ENCODE results near the gene TMEM120B. TPM values are rescaled to one million over a fixed set of nuclear protein-coding genes. Genes with fewer than 3 reads are reported as not detected.
"Not testable (repeated sequence)": the region's sequence is repeated elsewhere in the genome, so short reads cannot be mapped to it uniquely, and the experiment has no call there.

Gene TMEM120B
- total RNA-seq, 2 experiments from 2014 or later = 12.4 to 21.5 TPM

DNA sequence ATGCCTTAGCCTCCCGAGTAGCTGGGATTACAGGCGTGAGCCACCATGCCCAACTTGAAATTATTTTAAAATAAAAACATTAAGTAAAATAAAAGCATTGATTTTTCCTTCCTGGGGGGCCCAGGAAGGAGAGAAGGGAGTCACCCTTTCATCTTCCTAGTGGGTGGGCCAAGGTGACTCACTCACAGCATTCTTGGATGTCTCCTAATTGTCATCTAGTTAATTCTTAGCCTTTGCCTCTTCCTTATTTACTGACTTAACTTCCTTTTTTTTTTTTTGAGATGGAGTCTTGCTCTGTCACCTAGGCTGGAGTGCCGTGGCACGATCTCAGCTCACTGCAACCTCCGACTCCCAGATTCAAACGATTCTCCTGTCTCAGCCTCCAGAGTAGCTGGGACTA lies 29.2 kb downstream of the TMEM120B start:
- ChIA-PET POLR2A (interaction anchor here (0.7 to 1.1 kb wide), 2 partner anchors 46 to 682 kb away, joined by 3 to 4 read pairs; no protein-coding TSS in a partner anchor), CTCF (ENCODE audit: unreplicated experiment) (no interaction called here)
- H3K4me1 ChIP-seq (ENCODE audit: insufficient read depth, low read length, poor library complexity, severe bottlenecking) = no peaks in the 10 kb centered on the region
- TF ChIP-seq EZH2phosphoT487 (IDR thresholded peaks at IDR 0.05; ENCODE audit: borderline replicate concordance, low read depth, low read length) = no peak
- TF ChIP-seq, protein P1, sequence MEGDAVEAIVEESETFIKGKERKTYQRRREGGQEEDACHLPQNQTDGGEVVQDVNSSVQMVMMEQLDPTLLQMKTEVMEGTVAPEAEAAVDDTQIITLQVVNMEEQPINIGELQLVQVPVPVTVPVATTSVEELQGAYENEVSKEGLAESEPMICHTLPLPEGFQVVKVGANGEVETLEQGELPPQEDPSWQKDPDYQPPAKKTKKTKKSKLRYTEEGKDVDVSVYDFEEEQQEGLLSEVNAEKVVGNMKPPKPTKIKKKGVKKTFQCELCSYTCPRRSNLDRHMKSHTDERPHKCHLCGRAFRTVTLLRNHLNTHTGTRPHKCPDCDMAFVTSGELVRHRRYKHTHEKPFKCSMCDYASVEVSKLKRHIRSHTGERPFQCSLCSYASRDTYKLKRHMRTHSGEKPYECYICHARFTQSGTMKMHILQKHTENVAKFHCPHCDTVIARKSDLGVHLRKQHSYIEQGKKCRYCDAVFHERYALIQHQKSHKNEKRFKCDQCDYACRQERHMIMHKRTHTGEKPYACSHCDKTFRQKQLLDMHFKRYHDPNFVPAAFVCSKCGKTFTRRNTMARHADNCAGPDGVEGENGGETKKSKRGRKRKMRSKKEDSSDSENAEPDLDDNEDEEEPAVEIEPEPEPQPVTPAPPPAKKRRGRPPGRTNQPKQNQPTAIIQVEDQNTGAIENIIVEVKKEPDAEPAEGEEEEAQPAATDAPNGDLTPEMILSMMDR (conservative IDR thresholded peaks at IDR 0.05; ENCODE audit: low read length) = no peak
- no peaks in the 10 kb centered on the region for H4K20me1 ChIP-seq (ENCODE audit: insufficient read depth, low read length)
- no peaks in the 10 kb centered on the region for H3K79me2 ChIP-seq (ENCODE audit: insufficient read depth, low read depth, low read length)
- H3K4me3 ChIP-seq (ENCODE audit: low read depth, low read length, poor library complexity, severe bottlenecking) = no peak overlapping the region
- peaks cover 13% of the 10 kb centered on the region for H3K36me3 ChIP-seq (ENCODE audit: insufficient read depth, low read length)
- H3K9me3 ChIP-seq (ENCODE audit: low read length) = no peaks in the 10 kb centered on the region
- no peak overlapping the region for H3K27ac ChIP-seq (ENCODE audit: low read depth, low read length, poor library complexity, severe bottlenecking)
- DNase-seq (ENCODE audit: low spot score) = no peak
- H3K9me2 ChIP-seq (ENCODE audit: insufficient read depth, low read length) = no peaks in the 10 kb centered on the region
- intact Hi-C loops (cut with micrococcal nuclease; ENCODE audit: unreplicated experiment) = no loop called here
- H2AFZ ChIP-seq (ENCODE audit: low read length) = no peak overlapping the region
- H3K4me2 ChIP-seq (ENCODE audit: low read length) = no peak overlapping the region
- no TSS peak for BruUV-seq (replicated peaks)

DNA sequence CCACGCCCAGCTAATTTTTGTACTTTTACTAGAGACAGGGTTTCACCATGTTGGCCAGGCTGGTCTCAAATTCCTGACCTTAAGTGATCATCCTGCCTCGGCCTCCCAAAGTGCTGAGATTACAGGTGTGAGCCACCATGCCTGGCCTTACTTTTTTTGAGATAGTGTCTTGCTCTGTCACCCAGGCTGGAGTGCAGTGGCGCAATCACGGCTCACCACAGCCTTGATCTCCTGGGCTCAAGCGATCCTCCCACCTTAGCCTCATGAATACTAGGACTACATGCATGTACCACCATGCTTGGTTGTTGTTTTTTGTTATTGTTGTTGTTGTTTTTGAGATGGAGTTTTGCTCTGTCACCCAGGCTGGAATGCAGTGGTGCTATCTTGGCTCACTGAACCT lies 33.0 kb downstream of the TMEM120B start:
- H3K36me3 ChIP-seq (ENCODE audit: insufficient read depth, low read length) = peaks cover 26% of the 10 kb centered on the region
- CTCF ChIA-PET (ENCODE audit: unreplicated experiment); H3K79me2 ChIP-seq (ENCODE audit: insufficient read depth, low read depth, low read length); H3K27ac ChIP-seq (ENCODE audit: low read depth, low read length, poor library complexity, severe bottlenecking); DNase-seq (ENCODE audit: low spot score); intact Hi-C loops (cut with micrococcal nuclease; ENCODE audit: unreplicated experiment); H2AFZ ChIP-seq (ENCODE audit: low read length); H3K4me2 ChIP-seq (ENCODE audit: low read length); BruUV-seq (replicated peaks); H3K9me2 ChIP-seq (ENCODE audit: insufficient read depth, low read length); H3K4me3 ChIP-seq (ENCODE audit: low read depth, low read length, poor library complexity, severe bottlenecking); H3K4me1 ChIP-seq (ENCODE audit: insufficient read depth, low read length, poor library complexity, severe bottlenecking); H4K20me1 ChIP-seq (ENCODE audit: insufficient read depth, low read length); POLR2A ChIA-PET; H3K9me3 ChIP-seq (ENCODE audit: low read length): not testable (repeated sequence)

DNA sequence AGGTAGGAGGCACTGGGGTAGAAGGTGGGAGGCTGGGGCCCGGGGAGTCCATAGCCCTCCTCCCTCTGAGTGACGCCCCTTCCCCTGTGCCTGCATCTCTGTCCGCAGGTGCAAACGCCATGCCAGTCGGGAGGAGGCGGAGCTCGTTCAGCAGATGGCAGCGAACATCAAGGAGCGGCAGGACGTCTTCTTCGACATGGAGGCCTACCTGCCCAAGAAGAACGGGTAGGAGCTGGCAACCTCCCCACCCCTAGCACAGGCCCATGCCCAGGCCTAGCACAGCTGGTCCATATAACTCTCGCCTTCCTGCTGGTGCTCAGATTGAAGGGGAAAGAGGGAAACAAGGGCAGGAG lies 35.6 kb downstream of the TMEM120B start:
- Histone ChIP-seq H3K9me3 (ENCODE audit: low read length) (no peaks in the 10 kb centered on the region), H4K20me1 (ENCODE audit: insufficient read depth, low read length) (no peaks in the 10 kb centered on the region), H3K4me3 (ENCODE audit: low read depth, low read length, poor library complexity, severe bottlenecking) (no peak overlapping the region), H2AFZ (ENCODE audit: low read length) (no peak overlapping the region), H3K27ac (ENCODE audit: low read depth, low read length, poor library complexity, severe bottlenecking) (no peak overlapping the region), H3K4me2 (ENCODE audit: low read length) (no peak overlapping the region), H3K36me3 (ENCODE audit: insufficient read depth, low read length) (peaks cover 40% of the 10 kb centered on the region), H3K4me1 (ENCODE audit: insufficient read depth, low read length, poor library complexity, severe bottlenecking) (no peaks in the 10 kb centered on the region), H3K79me2 (ENCODE audit: insufficient read depth, low read depth, low read length) (no peaks in the 10 kb centered on the region), H3K9me2 (ENCODE audit: insufficient read depth, low read length) (no peaks in the 10 kb centered on the region)
- BruUV-seq (replicated peaks) = no TSS peak
- DNase-seq (ENCODE audit: low spot score) = no peak
- POLR2A ChIA-PET = no interaction called here
- CTCF ChIA-PET (ENCODE audit: unreplicated experiment) = no interaction called here
- intact Hi-C loops (cut with micrococcal nuclease; ENCODE audit: unreplicated experiment) = no loop called here
- TF ChIP-seq, protein P1 (conservative IDR thresholded peaks at IDR 0.05; ENCODE audit: low read length) = no peak
- TF ChIP-seq EZH2phosphoT487 (IDR thresholded peaks at IDR 0.05; ENCODE audit: borderline replicate concordance, low read depth, low read length) = no peak

Measured in OCI-LY7 (cell line).